Stimulated activated CD4-positive, alpha-beta T cell treated with anti-CD3 and anti-CD28 coated beads, TNF-alpha, amount 100 ng/mL, for 4 hours (primary cell): Measurements from ENCODE around the gene KIF26A.
"Not testable (repeated sequence)": the region's sequence is repeated elsewhere in the genome, so short reads cannot be mapped to it uniquely, and the experiment has no call there.

Experiments used
- DNase-seq, 3 experiments: peaks; one replicate each; pipeline ENCODE4 v3.0.0-alpha.2; 2020; ENCODE audit warnings: low read depth in 3 of 3

The KIF26A gene

GRCh38 chr14:104192146-104192882, 53.9 kb downstream of the KIF26A start:
- DNase-seq = no peak

GRCh38 chr14:104192883-104193245, 54.5 kb downstream of the KIF26A start:
- no peak for DNase-seq

DNA sequence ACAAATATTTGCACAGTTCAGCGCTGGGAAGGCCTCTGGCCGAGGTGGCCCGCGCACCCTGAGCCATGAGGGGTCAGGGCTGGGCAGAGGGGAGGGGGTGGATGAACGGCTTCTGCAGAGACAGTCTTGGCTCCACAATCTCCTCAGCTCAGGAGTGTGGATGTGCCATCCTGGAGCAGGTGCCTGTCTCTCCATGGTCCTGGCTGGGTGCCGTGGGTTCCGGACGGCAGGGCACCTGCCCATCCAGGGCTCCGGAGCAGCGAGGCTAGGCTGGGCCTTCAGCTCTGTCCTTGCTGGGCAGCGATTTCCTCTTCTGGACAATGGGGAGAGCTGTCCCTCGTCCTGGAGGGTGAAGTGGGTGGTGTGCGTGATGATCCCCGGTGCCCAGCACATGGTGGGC, 55.6 kb downstream of the KIF26A start:
- DNase-seq = no peak

- no peak for DNase-seq
These were observed 56.3 kb downstream of the KIF26A start for GRCh38 chr14:104194716-104195115.

- no peak for DNase-seq
These were observed 57.0 kb downstream of the KIF26A start for GRCh38 chr14:104195361-104195760.

DNA sequence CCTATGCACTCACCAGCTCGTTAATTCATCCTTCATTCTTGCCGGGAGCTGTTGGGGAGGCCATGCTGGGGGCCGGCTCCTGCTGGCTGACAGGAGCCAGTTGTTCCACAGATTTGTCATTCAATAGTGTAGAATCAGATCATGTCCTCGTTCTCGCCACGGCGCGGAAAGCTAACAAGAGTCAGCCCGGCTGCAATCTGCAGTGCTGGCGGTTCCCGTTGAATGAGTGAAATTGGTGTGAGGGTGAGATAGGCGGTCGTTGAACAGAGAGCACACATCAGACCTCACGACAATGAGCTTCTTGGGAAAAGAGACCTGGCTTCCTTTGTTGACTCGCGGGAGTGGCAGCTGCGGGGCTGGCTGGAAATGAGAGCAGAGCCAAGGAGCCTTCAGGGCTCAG, 57.5 kb downstream of the KIF26A start:
- no peak for DNase-seq

- DNase-seq = no peak
These were observed 58.2 kb downstream of the KIF26A start for GRCh38 chr14:104196461-104197140.

DNA sequence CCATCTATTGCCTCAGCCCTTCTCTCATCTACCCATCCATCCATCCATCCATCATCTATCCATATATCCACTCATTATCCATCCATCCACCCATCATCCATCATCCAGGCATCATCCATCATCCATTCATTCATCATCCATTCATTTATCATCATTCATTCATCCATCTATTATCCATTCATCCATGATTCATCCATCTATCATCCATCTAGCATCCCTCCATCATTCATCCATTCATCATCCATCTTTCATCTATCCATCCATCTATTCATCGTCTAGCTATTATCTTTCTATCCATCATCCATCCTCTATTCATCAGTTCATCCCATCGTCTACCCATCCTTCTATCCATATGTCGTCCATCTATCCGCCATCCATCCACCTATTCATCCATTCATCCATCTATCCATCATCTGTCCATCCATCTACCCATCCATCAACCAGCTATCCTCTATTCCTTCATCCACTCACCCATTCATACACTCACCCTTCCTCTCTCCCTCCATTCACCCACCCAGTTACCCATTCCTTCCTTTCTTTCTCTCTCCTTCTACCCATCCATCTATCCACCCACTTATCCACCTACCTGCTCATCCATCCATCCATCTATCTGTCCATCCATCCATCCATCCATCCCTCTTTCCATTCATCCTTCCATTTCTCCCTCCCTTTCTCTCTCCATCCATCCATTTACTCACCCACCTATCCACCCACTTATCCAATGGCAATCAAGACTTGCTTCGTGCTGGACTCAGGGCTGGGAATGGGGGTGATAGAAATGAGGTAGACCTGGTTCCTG, 59.3 kb downstream of the KIF26A start:
- DNase-seq = no peak

GRCh38 chr14:104199266-104199895, 61.0 kb downstream of the KIF26A start:
- no peak for DNase-seq

DNA sequence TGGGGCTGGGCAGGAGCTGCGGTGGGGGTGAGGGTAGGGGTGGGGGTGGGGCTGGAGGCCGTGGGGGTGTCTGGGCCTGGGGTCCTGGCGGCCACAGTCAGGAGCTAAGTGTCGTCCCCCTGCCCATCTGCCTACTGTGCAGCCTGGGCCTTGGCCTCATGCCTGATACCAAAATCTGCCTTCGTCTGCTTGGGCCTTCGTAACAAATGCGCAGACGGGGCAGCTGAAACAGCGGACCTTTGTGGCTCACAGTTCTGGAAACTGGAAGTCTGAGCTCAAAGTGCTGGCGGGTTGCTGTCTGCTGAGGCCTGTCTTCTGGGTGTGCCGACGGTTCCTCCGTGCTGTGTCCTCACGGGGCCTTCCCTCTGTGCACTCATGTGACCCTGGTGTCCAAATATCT, 61.7 kb downstream of the KIF26A start:
- no peak for DNase-seq

- no peak for DNase-seq
These were observed 62.2 kb downstream of the KIF26A start for GRCh38 chr14:104200591-104200990.

- no peak for DNase-seq
These were observed 62.7 kb downstream of the KIF26A start for GRCh38 chr14:104201063-104201462.

DNA sequence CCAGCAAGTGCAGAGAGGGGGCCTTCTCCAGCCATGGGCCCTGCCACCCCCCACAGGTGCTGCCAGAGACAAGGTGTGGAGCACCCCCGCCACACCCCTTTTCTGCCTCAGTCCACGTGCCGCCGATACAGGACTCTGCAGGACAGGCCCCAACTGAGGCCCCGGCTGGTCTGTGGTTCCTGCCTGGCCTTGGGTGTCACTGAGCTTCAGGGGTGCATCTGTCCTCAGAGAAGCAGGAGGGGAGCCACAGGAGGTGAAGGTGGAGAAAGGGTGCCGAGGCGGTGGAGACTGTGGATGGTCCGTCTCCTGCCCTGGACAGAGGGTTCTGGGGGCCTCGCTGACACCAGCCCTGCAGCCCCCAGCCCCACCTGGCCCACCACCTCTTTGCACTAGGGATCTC, 63.1 kb downstream of the KIF26A start:
- no peak for DNase-seq

GRCh38 chr14:104202259-104203070, 64.1 kb downstream of the KIF26A start:
- DNase-seq = no peak

DNA sequence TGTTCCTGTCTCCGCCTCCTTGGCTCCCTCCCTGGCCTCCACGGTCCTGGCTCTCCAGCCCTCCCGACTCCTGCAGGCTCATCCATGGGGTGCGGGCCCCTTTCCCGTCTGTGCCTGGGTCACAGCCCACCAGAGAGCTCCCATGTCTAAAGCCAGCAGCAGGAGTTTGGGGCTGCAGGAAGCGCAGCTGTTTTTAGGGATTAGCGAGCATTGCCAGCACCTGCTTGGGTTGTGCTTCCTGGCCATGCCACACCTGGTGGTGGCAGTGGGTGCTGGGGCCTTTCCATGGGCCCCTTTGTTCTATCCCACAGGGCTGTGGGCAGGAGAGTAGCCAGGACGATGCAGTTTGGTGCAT, 64.7 kb downstream of the KIF26A start:
- DNase-seq = no peak

DNA sequence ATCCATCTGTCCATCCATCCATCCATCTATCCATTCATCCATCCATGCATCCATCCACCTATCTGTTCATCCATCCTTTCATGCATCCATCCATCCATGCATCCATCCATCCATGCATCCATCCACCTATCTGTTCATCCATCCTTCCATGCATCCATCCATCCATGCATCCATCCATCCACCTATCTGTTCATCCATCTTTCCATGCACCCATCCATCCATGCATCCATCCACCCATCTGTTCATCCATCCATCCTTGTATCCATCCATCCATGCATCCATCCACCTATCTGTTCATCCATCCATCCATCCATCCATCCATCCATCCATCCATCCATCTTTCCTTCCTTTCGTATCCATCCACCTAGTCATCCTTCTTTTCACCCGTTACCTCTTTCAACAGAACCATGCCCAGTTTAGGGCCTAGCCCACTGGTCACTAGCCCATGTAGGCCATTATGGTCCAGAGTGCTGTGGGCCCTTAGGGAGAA, 66.3 kb downstream of the KIF26A start:
- no peak for DNase-seq

- DNase-seq = no peak
These were observed 67.4 kb downstream of the KIF26A start for GRCh38 chr14:104205781-104206180.

GRCh38 chr14:104206281-104206904, 68.0 kb downstream of the KIF26A start:
- no peak for DNase-seq

- DNase-seq = no peak
These were observed 69.0 kb downstream of the KIF26A start for GRCh38 chr14:104207142-104208014.

DNA sequence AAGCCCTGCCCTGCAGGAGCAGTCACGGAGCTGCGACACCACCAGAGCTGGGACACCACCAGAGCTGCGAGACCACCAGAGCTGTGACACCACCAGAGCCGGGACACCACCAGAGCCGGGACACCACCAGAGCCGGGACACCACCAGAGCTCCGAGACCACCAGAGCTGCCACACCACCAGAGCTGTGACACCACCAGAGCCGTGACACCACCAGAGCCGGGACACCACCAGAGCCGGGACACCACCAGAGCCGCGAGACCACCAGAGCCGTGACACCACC, 69.6 kb downstream of the KIF26A start:
- not testable (repeated sequence) for DNase-seq
